Stimulated activated naive CD8-positive, alpha-beta T cell treated with anti-CD3 and anti-CD28 coated beads, Interleukin-15, Interleukin-2, amounts not matched to agents 100 ng/mL and 50 ng/mL, for 24 hours (primary cell): ENCODE data around the gene MKRN1.
A peak's percentile ranks its signal among the peaks of the same experiment; 100 is the strongest.
"Not testable (repeated sequence)": the region's sequence is repeated elsewhere in the genome, so short reads cannot be mapped to it uniquely, and the experiment has no call there.

ENCODE experiments used
- H3K27ac Mint-ChIP-seq: one replicate; pipeline ENCODE4 v1.8.0; 2021; ENCODE audit warnings: mild to moderate bottlenecking, mixed read lengths
- H3K27me3 Mint-ChIP-seq: one replicate; pipeline ENCODE4 v1.8.0; 2021; ENCODE audit warnings: mixed read lengths
- H3K36me3 Mint-ChIP-seq: one replicate; pipeline ENCODE4 v1.8.0; 2021; ENCODE audit warnings: low read depth, mixed read lengths
- H3K4me1 Mint-ChIP-seq: one replicate; pipeline ENCODE4 v1.8.0; 2021; ENCODE audit warnings: low read depth, mixed read lengths
- H3K4me3 Mint-ChIP-seq: one replicate; pipeline ENCODE4 v1.8.0; 2021; ENCODE audit warnings: mild to moderate bottlenecking, mixed read lengths
- H3K9me3 Mint-ChIP-seq: one replicate; pipeline ENCODE4 v1.8.0; 2021; ENCODE audit warnings: mixed read lengths

MKRN1 gene

GRCh38 chr7:140426130-140426529, 53.2 kb downstream of the MKRN1 start:
- Mint-ChIP-seq H3K27me3 (no peaks in the 10 kb centered on the region), H3K4me3 (no peak overlapping the region), H3K36me3 (no peaks in the 10 kb centered on the region), H3K27ac (no peak overlapping the region), H3K9me3 (no peaks in the 10 kb centered on the region), H3K4me1 (no peaks in the 10 kb centered on the region)

- no peaks in the 10 kb centered on the region for H3K27me3 Mint-ChIP-seq
- no peak overlapping the region for H3K27ac Mint-ChIP-seq
- no peaks in the 10 kb centered on the region for H3K36me3 Mint-ChIP-seq
- no peaks in the 10 kb centered on the region for H3K4me1 Mint-ChIP-seq
- H3K9me3 Mint-ChIP-seq = no peaks in the 10 kb centered on the region
- H3K4me3 Mint-ChIP-seq = no peak overlapping the region
These were observed 53.6 kb downstream of the MKRN1 start for GRCh38 chr7:140425718-140426117.

GRCh38 chr7:140423501-140423900, 55.8 kb downstream of the MKRN1 start:
- Mint-ChIP-seq H3K4me1 (no peaks in the 10 kb centered on the region), H3K9me3 (no peaks in the 10 kb centered on the region), H3K27me3 (no peaks in the 10 kb centered on the region), H3K4me3 (no peak overlapping the region), H3K27ac (no peak overlapping the region), H3K36me3 (no peaks in the 10 kb centered on the region)

- Mint-ChIP-seq H3K36me3 (no peaks in the 10 kb centered on the region), H3K4me1 (peaks cover 7% of the 10 kb centered on the region), H3K27ac (no peak overlapping the region), H3K4me3 (no peak overlapping the region), H3K27me3 (no peaks in the 10 kb centered on the region), H3K9me3 (no peaks in the 10 kb centered on the region)
These were observed 57.8 kb downstream of the MKRN1 start for GRCh38 chr7:140421521-140421920.

GRCh38 chr7:140418653-140419052, 60.7 kb downstream of the MKRN1 start:
- H3K27ac Mint-ChIP-seq = no peak overlapping the region
- H3K27me3 Mint-ChIP-seq = no peaks in the 10 kb centered on the region
- no peaks in the 10 kb centered on the region for H3K9me3 Mint-ChIP-seq
- H3K4me1 Mint-ChIP-seq = peaks cover 7% of the 10 kb centered on the region
- H3K4me3 Mint-ChIP-seq = no peak overlapping the region
- H3K36me3 Mint-ChIP-seq = no peaks in the 10 kb centered on the region

GRCh38 chr7:140418156-140418472, 61.2 kb downstream of the MKRN1 start:
- H3K27me3 Mint-ChIP-seq, H3K4me1 Mint-ChIP-seq, H3K4me3 Mint-ChIP-seq, H3K27ac Mint-ChIP-seq, H3K9me3 Mint-ChIP-seq, H3K36me3 Mint-ChIP-seq: not testable (repeated sequence)

GRCh38 chr7:140417456-140418155, 61.7 kb downstream of the MKRN1 start:
- H3K4me1 Mint-ChIP-seq = peaks cover 7% of the 10 kb centered on the region
- H3K36me3 Mint-ChIP-seq = peaks cover 4% of the 10 kb centered on the region
- no peak overlapping the region for H3K4me3 Mint-ChIP-seq
- no peaks in the 10 kb centered on the region for H3K9me3 Mint-ChIP-seq
- H3K27me3 Mint-ChIP-seq = no peaks in the 10 kb centered on the region
- H3K27ac Mint-ChIP-seq = no peak overlapping the region

- H3K27ac Mint-ChIP-seq = no peak overlapping the region
- no peak overlapping the region for H3K4me3 Mint-ChIP-seq
- H3K9me3 Mint-ChIP-seq = no peaks in the 10 kb centered on the region
- H3K4me1 Mint-ChIP-seq = peaks cover 7% of the 10 kb centered on the region
- peaks cover 10% of the 10 kb centered on the region for H3K36me3 Mint-ChIP-seq
- H3K27me3 Mint-ChIP-seq = no peaks in the 10 kb centered on the region
These were observed 62.7 kb downstream of the MKRN1 start for GRCh38 chr7:140416560-140416959.

- not testable (repeated sequence) for H3K27ac Mint-ChIP-seq, H3K4me1 Mint-ChIP-seq
- H3K36me3 Mint-ChIP-seq = peaks cover 12% of the 10 kb centered on the region
These were observed 63.5 kb downstream of the MKRN1 start for GRCh38 chr7:140415816-140416215.

GRCh38 chr7:140415361-140415760, 63.9 kb downstream of the MKRN1 start:
- H3K27me3 Mint-ChIP-seq = no peaks in the 10 kb centered on the region
- peaks cover 7% of the 10 kb centered on the region for H3K4me1 Mint-ChIP-seq
- peaks cover 12% of the 10 kb centered on the region for H3K36me3 Mint-ChIP-seq
- no peak overlapping the region for H3K27ac Mint-ChIP-seq
- H3K4me3 Mint-ChIP-seq = no peak overlapping the region
- no peaks in the 10 kb centered on the region for H3K9me3 Mint-ChIP-seq

More at GRCh38 chr7:140415816-140416215, 63.5 kb downstream of the MKRN1 start:
- not testable (repeated sequence) for H3K9me3 Mint-ChIP-seq, H3K27me3 Mint-ChIP-seq, H3K4me3 Mint-ChIP-seq

GRCh38 chr7:140404565-140405065, 74.7 kb downstream of the MKRN1 start:
- H3K27me3 Mint-ChIP-seq = no peaks in the 10 kb centered on the region
- no peaks in the 10 kb centered on the region for H3K9me3 Mint-ChIP-seq
- peak overlapping the region; percentile 91 for H3K27ac Mint-ChIP-seq
- H3K4me1 Mint-ChIP-seq = peaks cover 37% of the 10 kb centered on the region
- peaks cover 4% of the 10 kb centered on the region for H3K36me3 Mint-ChIP-seq
- H3K4me3 Mint-ChIP-seq = peak overlapping the region; percentile 88

- peak within 1 kb of the TSS; percentile 88 for H3K4me3 Mint-ChIP-seq
- H3K36me3 Mint-ChIP-seq = peaks cover 4% of the 10 kb centered on the region
- H3K9me3 Mint-ChIP-seq = no peaks in the 10 kb centered on the region
- H3K27ac Mint-ChIP-seq = peak within 1 kb of the TSS; percentile 91
- H3K27me3 Mint-ChIP-seq = no peaks in the 10 kb centered on the region
- H3K4me1 Mint-ChIP-seq = peaks cover 37% of the 10 kb centered on the region
These were observed 75.3 kb downstream of the MKRN1 start, which contains the start of gene RAB19 for GRCh38 chr7:140403878-140404564. Gene RAB19 (plus strand): TSS chr7:140404058. CDS start chr7:140407647, 3,589 bp downstream.
